ENCODE measurements around the gene EGLN3.

DNA sequence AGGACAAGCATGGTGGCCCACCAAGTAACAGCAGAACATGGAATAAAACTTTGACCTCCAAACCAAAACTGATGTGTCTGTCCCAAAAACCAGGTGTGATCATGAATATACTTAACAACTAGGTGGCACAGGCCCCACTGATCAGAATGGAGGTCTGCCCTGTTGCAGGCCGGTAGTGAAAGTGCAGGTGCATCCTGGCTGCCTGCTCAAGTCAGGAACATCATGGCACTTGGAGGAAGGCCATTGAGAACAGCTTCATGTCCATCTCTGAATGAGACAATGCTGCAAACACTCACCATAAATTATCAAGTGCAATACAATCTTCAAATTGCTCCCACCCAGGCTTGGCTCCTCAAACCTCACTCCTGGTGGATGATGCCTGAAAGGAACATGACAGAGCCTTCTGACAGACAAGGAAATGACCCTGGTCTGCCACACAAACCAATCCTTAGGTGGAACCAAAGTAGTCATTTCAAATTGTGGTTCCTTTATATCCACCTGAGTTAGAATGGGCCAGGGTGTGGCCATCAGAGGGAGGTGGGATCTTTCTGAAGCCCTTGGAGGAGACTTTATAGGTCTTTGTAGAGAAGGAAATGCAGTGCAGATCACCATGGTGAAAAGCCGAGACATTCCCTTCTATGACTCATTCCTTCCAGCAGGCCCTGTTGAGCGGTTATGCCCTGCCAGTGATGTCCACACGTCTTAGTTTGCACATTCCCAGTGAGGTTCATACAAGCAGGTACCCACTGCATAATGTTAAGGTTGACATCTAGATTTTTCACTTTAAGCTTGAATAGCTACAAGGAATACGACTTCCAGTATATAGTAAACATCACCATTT, 36.0 kb downstream of the EGLN3 start:
- TF ChIP-seq, protein P1, sequence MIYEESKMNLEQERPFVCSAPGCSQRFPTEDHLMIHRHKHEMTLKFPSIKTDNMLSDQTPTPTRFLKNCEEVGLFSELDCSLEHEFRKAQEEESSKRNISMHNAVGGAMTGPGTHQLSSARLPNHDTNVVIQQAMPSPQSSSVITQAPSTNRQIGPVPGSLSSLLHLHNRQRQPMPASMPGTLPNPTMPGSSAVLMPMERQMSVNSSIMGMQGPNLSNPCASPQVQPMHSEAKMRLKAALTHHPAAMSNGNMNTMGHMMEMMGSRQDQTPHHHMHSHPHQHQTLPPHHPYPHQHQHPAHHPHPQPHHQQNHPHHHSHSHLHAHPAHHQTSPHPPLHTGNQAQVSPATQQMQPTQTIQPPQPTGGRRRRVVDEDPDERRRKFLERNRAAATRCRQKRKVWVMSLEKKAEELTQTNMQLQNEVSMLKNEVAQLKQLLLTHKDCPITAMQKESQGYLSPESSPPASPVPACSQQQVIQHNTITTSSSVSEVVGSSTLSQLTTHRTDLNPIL (CRISPR knock-in tag; IDR thresholded peaks at IDR 0.05; ENCODE audit: low read depth): no peak
- TF ChIP-seq GLIS3 (CRISPR knock-in tag; IDR thresholded peaks at IDR 0.05): no peak
- TF ChIP-seq, protein P2, sequence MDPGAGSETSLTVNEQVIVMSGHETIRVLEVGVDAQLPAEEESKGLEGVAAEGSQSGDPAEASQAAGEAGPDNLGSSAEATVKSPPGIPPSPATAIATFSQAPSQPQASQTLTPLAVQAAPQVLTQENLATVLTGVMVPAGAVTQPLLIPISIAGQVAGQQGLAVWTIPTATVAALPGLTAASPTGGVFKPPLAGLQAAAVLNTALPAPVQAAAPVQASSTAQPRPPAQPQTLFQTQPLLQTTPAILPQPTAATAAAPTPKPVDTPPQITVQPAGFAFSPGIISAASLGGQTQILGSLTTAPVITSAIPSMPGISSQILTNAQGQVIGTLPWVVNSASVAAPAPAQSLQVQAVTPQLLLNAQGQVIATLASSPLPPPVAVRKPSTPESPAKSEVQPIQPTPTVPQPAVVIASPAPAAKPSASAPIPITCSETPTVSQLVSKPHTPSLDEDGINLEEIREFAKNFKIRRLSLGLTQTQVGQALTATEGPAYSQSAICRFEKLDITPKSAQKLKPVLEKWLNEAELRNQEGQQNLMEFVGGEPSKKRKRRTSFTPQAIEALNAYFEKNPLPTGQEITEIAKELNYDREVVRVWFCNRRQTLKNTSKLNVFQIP (CRISPR knock-in tag; IDR thresholded peaks at IDR 0.05; ENCODE audit: borderline replicate concordance, low read depth): no peak
- no peak for TF ChIP-seq ZC3H10 (CRISPR knock-in tag; IDR thresholded peaks at IDR 0.05)
- no peak for TF ChIP-seq PPARA (CRISPR knock-in tag; IDR thresholded peaks at IDR 0.05; ENCODE audit: borderline replicate concordance)
- TF ChIP-seq ESRRG (CRISPR knock-in tag; IDR thresholded peaks at IDR 0.05): no peak
- TF ChIP-seq ZNF565 (CRISPR knock-in tag; conservative IDR thresholded peaks at IDR 0.05; ENCODE audit: low read depth): no peak
- no peak for TF ChIP-seq ARNTL (CRISPR knock-in tag; IDR thresholded peaks at IDR 0.05; ENCODE audit: borderline replicate concordance, low read depth)
- TF ChIP-seq ZFP3 (CRISPR knock-in tag; IDR thresholded peaks at IDR 0.05): no peak
- TF ChIP-seq, protein P3, sequence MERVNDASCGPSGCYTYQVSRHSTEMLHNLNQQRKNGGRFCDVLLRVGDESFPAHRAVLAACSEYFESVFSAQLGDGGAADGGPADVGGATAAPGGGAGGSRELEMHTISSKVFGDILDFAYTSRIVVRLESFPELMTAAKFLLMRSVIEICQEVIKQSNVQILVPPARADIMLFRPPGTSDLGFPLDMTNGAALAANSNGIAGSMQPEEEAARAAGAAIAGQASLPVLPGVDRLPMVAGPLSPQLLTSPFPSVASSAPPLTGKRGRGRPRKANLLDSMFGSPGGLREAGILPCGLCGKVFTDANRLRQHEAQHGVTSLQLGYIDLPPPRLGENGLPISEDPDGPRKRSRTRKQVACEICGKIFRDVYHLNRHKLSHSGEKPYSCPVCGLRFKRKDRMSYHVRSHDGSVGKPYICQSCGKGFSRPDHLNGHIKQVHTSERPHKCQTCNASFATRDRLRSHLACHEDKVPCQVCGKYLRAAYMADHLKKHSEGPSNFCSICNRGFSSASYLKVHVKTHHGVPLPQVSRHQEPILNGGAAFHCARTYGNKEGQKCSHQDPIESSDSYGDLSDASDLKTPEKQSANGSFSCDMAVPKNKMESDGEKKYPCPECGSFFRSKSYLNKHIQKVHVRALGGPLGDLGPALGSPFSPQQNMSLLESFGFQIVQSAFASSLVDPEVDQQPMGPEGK (CRISPR knock-in tag; IDR thresholded peaks at IDR 0.05; ENCODE audit: borderline replicate concordance): no peak
- no peak for TF ChIP-seq BACH2 (CRISPR knock-in tag; IDR thresholded peaks at IDR 0.05; ENCODE audit: borderline replicate concordance)
- no peak for TF ChIP-seq SNAI2 (CRISPR knock-in tag; IDR thresholded peaks at IDR 0.05)
- TF ChIP-seq, protein P4, sequence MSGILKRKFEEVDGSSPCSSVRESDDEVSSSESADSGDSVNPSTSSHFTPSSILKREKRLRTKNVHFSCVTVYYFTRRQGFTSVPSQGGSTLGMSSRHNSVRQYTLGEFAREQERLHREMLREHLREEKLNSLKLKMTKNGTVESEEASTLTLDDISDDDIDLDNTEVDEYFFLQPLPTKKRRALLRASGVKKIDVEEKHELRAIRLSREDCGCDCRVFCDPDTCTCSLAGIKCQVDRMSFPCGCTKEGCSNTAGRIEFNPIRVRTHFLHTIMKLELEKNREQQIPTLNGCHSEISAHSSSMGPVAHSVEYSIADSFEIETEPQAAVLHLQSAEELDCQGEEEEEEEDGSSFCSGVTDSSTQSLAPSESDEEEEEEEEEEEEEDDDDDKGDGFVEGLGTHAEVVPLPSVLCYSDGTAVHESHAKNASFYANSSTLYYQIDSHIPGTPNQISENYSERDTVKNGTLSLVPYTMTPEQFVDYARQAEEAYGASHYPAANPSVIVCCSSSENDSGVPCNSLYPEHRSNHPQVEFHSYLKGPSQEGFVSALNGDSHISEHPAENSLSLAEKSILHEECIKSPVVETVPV (CRISPR knock-in tag; IDR thresholded peaks at IDR 0.05): no peak
